ENCODE data around the gene NRP1.
"Not testable (repeated sequence)": the region's sequence is repeated elsewhere in the genome, so short reads cannot be mapped to it uniquely, and the experiment has no call there.

The NRP1 gene

GRCh38 chr10:33139181-33139646, 195.3 kb downstream of the NRP1 start:
- no peak for DNase-seq

GRCh38 chr10:33138686-33139085, 195.8 kb downstream of the NRP1 start:
- DNase-seq = not testable (repeated sequence)

DNA sequence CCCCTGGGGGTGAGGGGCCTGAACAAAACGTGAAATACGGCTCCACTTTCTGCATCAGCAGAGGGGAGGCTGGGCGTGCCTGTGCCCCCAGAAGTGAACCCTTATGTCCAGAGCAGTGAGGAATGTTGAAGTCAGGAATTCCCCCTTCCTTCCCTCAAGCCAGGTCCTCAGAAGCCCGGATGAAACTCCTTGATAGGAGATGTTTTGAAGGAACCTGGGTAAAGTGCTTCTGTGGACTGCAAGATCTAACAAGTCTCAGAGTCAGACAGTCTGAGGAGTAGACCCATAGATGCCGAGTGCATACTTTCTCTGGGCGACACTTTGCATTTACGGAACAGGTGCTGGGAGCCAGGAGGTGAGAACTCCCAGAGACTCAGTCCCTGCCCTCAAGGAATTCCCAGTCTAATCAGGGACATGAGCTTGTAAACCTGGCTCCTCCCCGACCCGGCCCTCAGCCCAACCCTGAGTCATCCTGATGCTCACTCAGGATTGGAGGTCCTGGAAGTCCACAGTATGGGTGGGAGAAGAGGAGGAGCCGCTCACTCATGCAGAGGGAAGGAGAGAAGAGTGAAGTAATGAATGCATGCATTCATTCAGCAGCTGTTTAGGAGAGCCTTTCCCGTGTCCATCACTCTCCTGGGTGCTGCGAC, 197.0 kb downstream of the NRP1 start:
- DNase-seq = no peak

DNA sequence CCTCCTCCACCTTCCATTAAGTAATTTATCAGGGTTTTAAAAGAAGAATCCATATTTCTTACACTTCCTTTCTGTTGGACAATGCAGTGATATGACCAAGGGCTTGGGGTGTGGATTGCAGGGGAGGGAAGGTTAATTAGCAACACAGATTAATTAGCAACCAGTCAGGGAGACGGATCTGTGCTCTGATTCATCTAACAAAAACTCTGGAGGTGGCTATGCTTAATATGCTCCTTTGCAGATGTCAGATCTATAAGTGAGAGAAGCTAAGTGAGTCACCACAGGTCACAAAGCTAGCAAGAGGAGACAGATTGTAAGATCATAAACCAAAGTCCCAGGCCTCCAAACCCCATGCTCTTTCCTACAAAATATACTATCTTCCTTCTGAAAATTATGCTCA, 197.7 kb downstream of the NRP1 start:
- DNase-seq = no peak

- DNase-seq = no peak
These were observed 198.2 kb downstream of the NRP1 start for GRCh38 chr10:33136271-33136670.

DNA sequence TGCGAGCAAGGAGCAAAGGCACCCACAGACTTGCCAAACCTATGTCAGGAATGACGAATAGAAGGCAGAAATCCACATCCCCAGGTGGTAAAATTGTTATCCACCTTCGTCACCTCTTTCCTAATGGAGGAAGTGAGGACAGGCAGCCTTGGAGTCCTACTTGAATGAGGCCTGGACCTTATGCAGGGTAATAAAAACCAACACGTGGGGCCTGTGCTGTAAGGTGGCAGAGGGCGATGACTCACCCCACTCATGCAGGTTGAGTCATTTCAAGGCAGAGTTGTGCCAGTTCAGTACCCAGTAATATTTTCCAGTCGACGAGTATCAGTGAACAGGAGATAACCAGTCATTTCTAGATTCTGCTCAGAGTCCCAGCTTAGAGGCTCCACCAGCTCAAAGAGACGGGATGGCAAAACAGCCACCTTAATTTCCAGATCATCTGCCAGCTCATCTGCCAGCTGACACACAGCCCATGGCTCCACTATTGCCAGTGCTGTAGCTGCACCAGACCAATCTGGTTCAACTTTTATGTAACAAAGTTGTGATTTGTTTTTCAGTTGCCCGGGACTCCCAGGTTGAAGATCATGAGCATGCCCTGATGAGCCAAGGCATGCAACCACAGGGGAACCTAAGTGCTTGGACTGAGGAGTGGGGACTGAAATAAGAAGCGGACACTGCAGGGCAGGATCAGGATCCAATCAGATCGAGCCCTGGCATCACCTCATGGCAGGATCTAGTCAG, 200.3 kb downstream of the NRP1 start:
- DNase-seq = no peak

DNA sequence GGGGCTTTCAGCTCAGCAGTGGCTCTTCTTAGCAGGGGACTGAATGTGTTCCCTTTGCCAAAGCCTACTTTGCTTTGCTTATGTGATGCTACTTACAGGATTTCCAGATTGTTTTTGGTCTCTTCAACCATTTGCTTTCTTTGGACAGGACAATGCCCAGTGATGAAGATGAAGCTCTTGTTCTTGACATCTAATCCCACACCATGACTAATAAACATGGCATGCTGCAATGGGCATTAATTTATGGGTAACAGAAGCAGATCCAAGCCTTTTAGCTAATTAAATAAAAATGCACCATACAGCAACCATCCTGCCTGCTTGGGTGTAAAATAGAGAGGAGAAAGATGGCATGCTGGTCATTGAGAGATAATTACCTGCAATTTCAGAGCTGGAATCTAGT, 200.9 kb downstream of the NRP1 start:
- DNase-seq = no peak

- no peak for DNase-seq
These were observed 201.8 kb downstream of the NRP1 start for GRCh38 chr10:33132626-33133025.

DNA sequence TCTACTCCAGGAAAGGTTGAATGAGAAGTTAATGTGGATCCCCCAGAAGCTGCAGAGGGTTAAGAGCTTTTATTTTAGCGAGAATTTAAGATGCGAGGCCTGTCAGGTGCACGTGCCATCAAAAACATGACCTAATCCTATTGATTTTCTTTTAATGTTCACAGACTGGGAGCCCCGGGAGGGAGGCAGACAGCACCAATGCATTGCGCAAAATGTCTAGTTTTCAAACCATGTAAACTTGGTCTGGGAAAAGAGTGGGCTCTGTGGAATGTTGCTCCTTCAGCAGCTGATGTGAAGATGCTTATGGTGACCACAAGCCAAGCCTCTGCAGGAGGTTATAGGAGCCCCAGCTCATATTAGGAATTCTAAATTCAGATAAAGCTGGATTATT, 204.5 kb downstream of the NRP1 start:
- no peak for DNase-seq

- DNase-seq = peak; percentile 77
These were observed 205.1 kb downstream of the NRP1 start for GRCh38 chr10:33129141-33129995.

- no peak for DNase-seq
These were observed 206.8 kb downstream of the NRP1 start for GRCh38 chr10:33127622-33128021.
